ENCODE results near the gene LMAN2L. TPM values are rescaled to one million over a fixed set of nuclear protein-coding genes. Genes with fewer than 3 reads are reported as not detected.

LMAN2L gene
- polyA plus RNA-seq, 1 of the 3 experiments (the other 2 are of a cell fraction) = 17.7 TPM

DNA sequence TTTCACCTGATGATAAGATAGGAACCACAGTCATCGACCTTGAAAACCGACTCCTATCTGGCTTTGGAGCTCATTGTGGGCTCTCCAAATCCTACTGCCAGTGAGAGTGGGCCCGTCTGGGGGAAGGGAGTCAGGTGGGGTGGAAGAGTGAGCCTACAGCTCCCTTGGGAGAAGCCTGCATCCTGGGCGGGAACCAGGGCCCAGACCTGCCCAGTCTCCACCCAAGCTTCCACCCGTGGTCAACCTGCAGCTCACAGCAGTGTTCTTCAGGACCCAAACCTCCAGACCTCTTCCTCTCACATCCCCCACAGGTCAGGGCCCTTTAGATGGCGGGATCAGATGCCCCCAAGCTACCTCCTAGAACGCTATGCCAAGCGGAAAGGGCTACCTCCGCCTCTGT, 40.2 kb downstream of the LMAN2L start:
- no peak for DNase-seq
- ChIA-PET CTCF (interaction anchor here (0.6 to 1.2 kb wide), 3 partner anchors 64 to 292 kb away, joined by 3 read pairs; no protein-coding TSS in a partner anchor), POLR2A (no interaction called here)

DNA sequence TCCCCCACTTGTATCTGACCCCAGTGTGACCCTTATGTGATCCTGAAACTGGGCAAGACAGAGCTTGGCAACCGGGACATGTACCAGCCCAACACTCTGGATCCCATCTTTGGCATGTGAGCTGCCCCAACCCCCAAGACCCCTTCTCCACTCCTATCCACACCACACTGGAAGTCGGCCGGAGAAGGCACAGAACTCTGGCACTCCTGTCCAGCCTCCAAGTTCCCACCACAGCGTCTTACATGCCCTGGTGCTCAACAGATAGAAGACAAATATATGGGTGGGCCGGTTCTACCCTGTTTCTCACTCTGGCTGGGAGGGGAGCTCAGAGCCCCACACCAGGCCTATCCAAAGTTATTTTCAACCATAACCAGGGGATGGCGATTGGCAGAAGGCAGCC, 40.8 kb downstream of the LMAN2L start:
- Histone ChIP-seq H3K27ac (ENCODE audit: low read depth in 2 of 2, low read length in 1 of 2) (no peak overlapping the region), H2AFZ (ENCODE audit: low read depth) (no peak overlapping the region), H3K27me3 (ENCODE audit: insufficient read depth) (no peaks in the 10 kb centered on the region), H3K4me1 (ENCODE audit: control insufficient read depth in 1 of 2, insufficient read depth in 2 of 2, low read depth in 1 of 2, low read length in 1 of 2) (no peaks in the 10 kb centered on the region), H4K20me1 (ENCODE audit: insufficient read depth) (no peaks in the 10 kb centered on the region), H3K9ac (no peak overlapping the region), H3K4me2 (no peak overlapping the region), H3K36me3 (replicated peaks in 1 of 2; ENCODE audit: control insufficient read depth in 1 of 2, insufficient read depth in 2 of 2, low read length in 1 of 2) (no peaks in the 10 kb centered on the region), H3K4me3 (ENCODE audit: low read depth in 2 of 2, low read length in 1 of 2) (no peak overlapping the region), H3F3A (replicated peaks; ENCODE audit: insufficient read depth) (no peaks in the 10 kb centered on the region), H3K79me2 (ENCODE audit: insufficient read depth) (no peaks in the 10 kb centered on the region), H3K9me3 (no peaks in the 10 kb centered on the region), H3K9me2 (no peaks in the 10 kb centered on the region)
- 96% methylated on average over 4 of the region's 6 CpGs for WGBS (ENCODE audit: low lambda C conversion rate)
- CTCF ChIA-PET = interaction anchor here (0.7 to 1.2 kb wide), 2 partner anchors 64 to 101 kb away, joined by 3 read pairs; no protein-coding TSS in a partner anchor
- POLR2A ChIA-PET = interaction anchor here (0.8 kb wide), 1 partner anchor 121 kb away, joined by 3 read pairs; no protein-coding TSS in a partner anchor
- DNase-seq = no peak
- TF ChIP-seq GABPA (IDR thresholded peaks at IDR 0.05; ENCODE audit: low read depth) (no peak), MEF2A (IDR thresholded peaks at IDR 0.05; ENCODE audit: borderline replicate concordance, low read depth) (no peak), MXI1 (IDR thresholded peaks at IDR 0.05; ENCODE audit: low read depth, low read length) (no peak), EP300 (IDR thresholded peaks at IDR 0.05; ENCODE audit: borderline replicate concordance in 1 of 2, low read depth in 1 of 2, low read length in 1 of 2) (no peak), CHD2 (IDR thresholded peaks at IDR 0.05; ENCODE audit: low read length, partially characterized antibody) (no peak), JUND (IDR thresholded peaks at IDR 0.05) (no peak)
- TF ChIP-seq, protein P1, sequence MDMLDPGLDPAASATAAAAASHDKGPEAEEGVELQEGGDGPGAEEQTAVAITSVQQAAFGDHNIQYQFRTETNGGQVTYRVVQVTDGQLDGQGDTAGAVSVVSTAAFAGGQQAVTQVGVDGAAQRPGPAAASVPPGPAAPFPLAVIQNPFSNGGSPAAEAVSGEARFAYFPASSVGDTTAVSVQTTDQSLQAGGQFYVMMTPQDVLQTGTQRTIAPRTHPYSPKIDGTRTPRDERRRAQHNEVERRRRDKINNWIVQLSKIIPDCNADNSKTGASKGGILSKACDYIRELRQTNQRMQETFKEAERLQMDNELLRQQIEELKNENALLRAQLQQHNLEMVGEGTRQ (IDR thresholded peaks at IDR 0.05; ENCODE audit: borderline replicate concordance, low read depth, low read length) = no peak

More for the DNA sequence above, 40.2 kb downstream of the LMAN2L start:
- WGBS (ENCODE audit: low lambda C conversion rate) = 79% methylated on average over 7 of the region's 9 CpGs
- TF ChIP-seq MEF2A (IDR thresholded peaks at IDR 0.05; ENCODE audit: borderline replicate concordance, low read depth) (no peak), TCF12 (IDR thresholded peaks at IDR 0.05) (no peak), TAF1 (IDR thresholded peaks at IDR 0.05; ENCODE audit: borderline replicate concordance, low read depth, low read length) (no peak)
- TF ChIP-seq, protein P2, sequence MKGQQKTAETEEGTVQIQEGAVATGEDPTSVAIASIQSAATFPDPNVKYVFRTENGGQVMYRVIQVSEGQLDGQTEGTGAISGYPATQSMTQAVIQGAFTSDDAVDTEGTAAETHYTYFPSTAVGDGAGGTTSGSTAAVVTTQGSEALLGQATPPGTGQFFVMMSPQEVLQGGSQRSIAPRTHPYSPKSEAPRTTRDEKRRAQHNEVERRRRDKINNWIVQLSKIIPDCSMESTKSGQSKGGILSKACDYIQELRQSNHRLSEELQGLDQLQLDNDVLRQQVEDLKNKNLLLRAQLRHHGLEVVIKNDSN (IDR thresholded peaks at IDR 0.05; ENCODE audit: borderline replicate concordance, low read depth) = no peak
- no peak overlapping the region for H3K9ac ChIP-seq
- H3F3A ChIP-seq (replicated peaks; ENCODE audit: insufficient read depth) = no peaks in the 10 kb centered on the region
- no peaks in the 10 kb centered on the region for H3K79me2 ChIP-seq (ENCODE audit: insufficient read depth)
- H3K9me3 ChIP-seq = no peaks in the 10 kb centered on the region
- no peaks in the 10 kb centered on the region for H3K4me1 ChIP-seq (ENCODE audit: control insufficient read depth in 1 of 2, insufficient read depth in 2 of 2, low read depth in 1 of 2, low read length in 1 of 2)
- no peak overlapping the region for H3K4me2 ChIP-seq
- H4K20me1 ChIP-seq (ENCODE audit: insufficient read depth) = no peaks in the 10 kb centered on the region
- H3K27me3 ChIP-seq (ENCODE audit: insufficient read depth) = no peaks in the 10 kb centered on the region
- no peaks in the 10 kb centered on the region for H3K9me2 ChIP-seq
- H3K36me3 ChIP-seq (replicated peaks in 1 of 2; ENCODE audit: control insufficient read depth in 1 of 2, insufficient read depth in 2 of 2, low read length in 1 of 2) = no peaks in the 10 kb centered on the region
- no peak overlapping the region for H3K4me3 ChIP-seq (ENCODE audit: low read depth in 2 of 2, low read length in 1 of 2)
- H2AFZ ChIP-seq (ENCODE audit: low read depth) = no peak overlapping the region
- no peak overlapping the region for H3K27ac ChIP-seq (ENCODE audit: low read depth in 2 of 2, low read length in 1 of 2)
